Large intestine (tissue), 3 donors: Measurements from ENCODE around the gene CIB4. TPM values are rescaled to one million over a fixed set of nuclear protein-coding genes. Genes with fewer than 3 reads are reported as not detected.
A peak's percentile ranks its signal among the peaks of the same experiment; 100 is the strongest.

Experiments used
- DNase-seq, 2 donors: peaks; one replicate each; pipeline versions ENCODE4 v3.0.0 to v3.0.0-alpha.2; 2013
- H3K27ac ChIP-seq: one replicate; pipeline ENCODE4 v1.5.1; 2013; ENCODE audit warnings: low read length
- H3K27me3 ChIP-seq: 2 replicates; pipeline ENCODE4 v1.6.1; 2013; ENCODE audit warnings: low read length; ENCODE audit not compliant: control insufficient read depth, insufficient read depth
- H3K36me3 ChIP-seq: 2 replicates; pipeline ENCODE4 v1.6.1; 2013; ENCODE audit warnings: low read length; ENCODE audit not compliant: control insufficient read depth, insufficient read depth
- H3K4me1 ChIP-seq: one replicate; pipeline ENCODE4 v1.6.1; 2013; ENCODE audit warnings: low read length; ENCODE audit not compliant: control insufficient read depth, insufficient read depth
- H3K4me3 ChIP-seq: one replicate; pipeline ENCODE4 v1.5.1; 2013; ENCODE audit warnings: low read length
- H3K9me3 ChIP-seq: one replicate; pipeline ENCODE4 v1.6.1; 2013; ENCODE audit warnings: mild to moderate bottlenecking, low read depth, low read length, moderate library complexity; ENCODE audit not compliant: control insufficient read depth
- WGBS: methylation state at CpG from one replicate; pipeline ENCODE4 v1.1.5; 2013; ENCODE audit warnings: low lambda C conversion rate; ENCODE audit not compliant: insufficient coverage; 5-methylcytosine and 5-hydroxymethylcytosine counted together
- polyA plus RNA-seq: library from polyadenylated mRNA; unstranded; fragments of 120-200 nt; gene quantifications from one replicate; pipeline ENCODE4 v1.2.1, GENCODE V29; 2013

The CIB4 gene
- polyA plus RNA-seq, 1 donor = 0.21 TPM

DNA sequence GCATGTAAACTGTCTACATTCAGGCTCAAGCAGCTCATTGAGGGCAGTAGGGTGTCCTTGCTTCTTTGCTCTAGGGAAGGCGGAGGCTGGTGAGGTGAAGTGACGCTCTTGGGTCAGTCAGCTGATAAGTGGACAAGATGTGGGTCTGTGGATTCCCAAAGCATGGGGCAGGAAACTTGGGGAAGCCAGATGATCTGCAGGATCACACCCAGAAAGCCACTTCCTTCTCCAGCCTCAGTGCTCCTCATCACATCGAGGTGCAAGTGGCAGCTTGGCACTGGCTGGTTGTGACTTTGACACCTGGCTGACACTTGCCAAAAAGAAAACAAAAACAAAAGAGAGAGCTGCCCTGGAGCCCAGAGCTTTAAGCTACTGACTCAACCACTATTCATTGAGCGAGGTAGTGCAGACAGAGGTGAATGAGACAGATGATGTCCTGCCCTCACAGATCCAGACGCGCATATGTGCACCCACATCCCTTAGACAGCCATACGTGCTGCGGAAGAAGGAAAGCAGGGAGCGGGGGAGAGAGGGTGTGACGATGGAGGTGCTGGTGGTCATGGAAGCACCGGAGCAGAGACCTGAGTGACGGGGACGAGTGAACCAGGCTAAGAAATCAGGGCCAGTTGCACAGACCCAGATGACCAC, 3.1 kb upstream of the CIB4 start:
- Histone ChIP-seq H3K36me3 (no peaks in the 10 kb centered on the region), H3K27ac (no peak overlapping the region), H3K9me3 (no peaks in the 10 kb centered on the region), H3K4me3 (no peak overlapping the region), H3K4me1 (peaks cover 3% of the 10 kb centered on the region), H3K27me3 (peaks cover 7% of the 10 kb centered on the region)
- WGBS = no CpG with 5 or more reads among the region's 13 CpGs
- DNase-seq = no peak

DNA sequence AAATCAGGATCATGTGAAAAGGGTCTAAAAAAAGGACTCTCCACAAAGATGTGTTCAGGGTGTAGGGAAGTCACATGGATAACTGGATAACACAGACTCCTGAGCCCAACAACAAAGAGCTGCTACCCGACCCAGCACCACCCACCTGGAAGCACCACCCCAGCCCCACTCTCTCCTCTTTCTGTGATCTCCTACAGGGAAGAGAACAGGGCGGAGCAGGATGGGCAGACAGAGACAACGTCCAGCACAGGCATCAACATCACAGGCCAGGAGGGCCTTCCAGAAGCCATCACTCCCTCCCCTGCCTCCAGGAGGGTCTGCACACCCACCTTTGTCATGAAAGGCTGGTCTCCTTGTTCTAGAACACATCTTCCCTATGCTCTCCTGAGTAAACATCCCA, 1.3 kb upstream of the CIB4 start:
- no CpG with 5 or more reads among the region's 3 CpGs for WGBS
- no peak overlapping the region for H3K4me3 ChIP-seq
- peaks cover 3% of the 10 kb centered on the region for H3K4me1 ChIP-seq
- peaks cover 9% of the 10 kb centered on the region for H3K27me3 ChIP-seq
- no peak overlapping the region for H3K27ac ChIP-seq
- DNase-seq = no peak
- no peaks in the 10 kb centered on the region for H3K36me3 ChIP-seq
- no peaks in the 10 kb centered on the region for H3K9me3 ChIP-seq

DNA sequence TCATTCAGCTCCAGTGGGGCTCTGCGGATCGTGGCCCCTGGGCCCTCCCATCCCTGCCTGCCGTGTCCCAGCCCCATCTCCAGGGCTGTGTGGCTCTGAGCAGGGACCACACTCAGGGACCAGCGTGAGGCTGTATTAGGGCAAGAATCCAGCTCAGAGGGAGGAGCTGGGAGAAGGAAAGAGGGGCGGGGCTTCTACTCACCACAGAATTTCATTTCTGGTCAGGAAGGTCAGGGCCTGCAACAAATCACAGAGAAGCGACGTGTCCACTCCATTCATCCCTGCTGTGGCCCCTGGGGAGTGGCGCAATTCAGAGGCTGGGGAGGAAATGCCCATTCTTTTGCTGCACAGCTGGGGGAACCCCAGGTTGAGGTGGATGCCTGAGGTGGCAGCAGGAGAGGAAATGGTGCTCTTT, 828 bp downstream of the CIB4 start:
- no peaks in the 10 kb centered on the region for H3K36me3 ChIP-seq
- peaks cover 3% of the 10 kb centered on the region for H3K4me1 ChIP-seq
- no peaks in the 10 kb centered on the region for H3K9me3 ChIP-seq
- no CpG with 5 or more reads among the region's 8 CpGs for WGBS
- DNase-seq = peak in 1 of 2 donors; percentile 21
- no peak overlapping the region for H3K27ac ChIP-seq
- no peak overlapping the region for H3K4me3 ChIP-seq
- H3K27me3 ChIP-seq = peaks cover 3% of the 10 kb centered on the region

DNA sequence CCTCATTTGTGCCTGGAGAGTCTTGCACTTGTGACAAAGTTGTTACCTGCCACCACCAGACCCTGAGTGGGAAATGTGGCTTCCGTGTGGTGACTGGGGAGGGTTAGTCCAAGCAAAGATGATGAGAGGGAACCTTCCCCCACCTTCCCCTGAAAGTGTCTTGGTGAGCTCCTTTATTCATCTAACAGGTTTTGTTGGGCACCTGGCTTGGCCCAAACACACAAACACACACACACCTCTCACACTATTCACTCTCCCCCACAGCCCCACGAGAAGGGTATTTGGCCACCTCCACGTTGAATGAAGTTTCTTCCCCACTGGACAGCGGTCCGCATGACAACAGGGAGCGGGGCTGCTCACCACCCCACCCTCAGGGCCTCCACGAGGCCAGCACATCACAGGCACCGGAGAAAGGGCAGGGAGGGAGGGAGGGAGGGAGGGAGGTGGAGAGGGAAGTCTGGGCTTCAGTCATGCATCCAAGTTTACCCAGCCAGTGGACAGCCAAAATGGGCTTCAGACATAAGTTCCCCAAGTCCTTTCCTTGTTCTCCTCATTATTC, 1.4 kb downstream of the CIB4 start:
- DNase-seq = no peak
- Histone ChIP-seq H3K9me3 (no peaks in the 10 kb centered on the region), H3K27ac (no peak overlapping the region), H3K27me3 (peaks cover 2% of the 10 kb centered on the region), H3K36me3 (no peaks in the 10 kb centered on the region), H3K4me3 (no peak overlapping the region), H3K4me1 (peaks cover 3% of the 10 kb centered on the region)
- no CpG with 5 or more reads among the region's 8 CpGs for WGBS

DNA sequence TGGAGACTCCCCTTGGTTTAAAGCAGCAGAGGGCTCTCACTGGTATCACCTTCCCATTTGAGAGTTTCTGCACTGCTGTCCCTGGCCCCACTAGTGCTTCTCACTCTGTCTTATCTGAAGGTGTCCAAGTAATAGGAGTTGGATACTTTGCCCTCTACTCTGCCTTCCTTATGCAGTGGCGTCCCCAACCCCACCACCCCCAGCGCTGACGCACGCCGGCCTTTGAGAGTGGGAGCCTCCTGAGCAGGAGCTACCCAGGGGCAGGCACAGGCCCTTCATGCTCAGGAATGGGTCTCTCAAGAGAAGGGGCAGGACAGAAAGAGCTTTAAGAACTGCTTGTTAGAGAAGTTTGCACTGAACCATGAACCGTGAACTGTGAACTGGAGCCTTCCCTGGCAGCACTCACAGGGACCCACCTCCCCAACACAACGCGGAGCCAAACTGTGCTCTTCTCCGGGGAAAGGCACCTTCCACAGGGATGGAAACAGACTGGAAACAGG, 3.3 kb downstream of the CIB4 start:
- Histone ChIP-seq H3K4me3 (no peak overlapping the region), H3K4me1 (peaks cover 6% of the 10 kb centered on the region), H3K36me3 (no peaks in the 10 kb centered on the region), H3K27me3 (peaks cover 2% of the 10 kb centered on the region), H3K27ac (no peak overlapping the region), H3K9me3 (no peaks in the 10 kb centered on the region)
- no peak for DNase-seq
- WGBS = no CpG with 5 or more reads among the region's 9 CpGs

DNA sequence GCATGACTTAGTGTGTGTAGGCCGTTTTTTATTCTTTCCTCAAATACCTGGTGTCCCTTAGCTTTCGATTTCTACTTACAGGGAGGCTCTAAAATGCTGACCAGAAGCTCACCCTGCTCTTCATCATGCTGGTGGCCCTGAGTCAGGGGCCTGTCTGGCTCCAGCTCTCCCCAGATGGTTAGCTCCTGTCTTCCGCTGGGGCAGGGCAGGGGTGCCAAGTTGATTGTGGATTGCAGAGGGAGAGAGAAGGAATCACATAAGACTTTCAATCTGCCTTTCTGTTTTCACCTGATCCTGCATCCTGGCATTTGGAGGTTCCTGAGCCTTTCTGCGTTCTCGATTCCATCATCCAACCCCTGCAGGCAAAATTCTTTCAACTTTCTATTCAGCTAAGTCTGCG, 4.2 kb downstream of the CIB4 start:
- no peak overlapping the region for H3K27ac ChIP-seq
- peaks cover 2% of the 10 kb centered on the region for H3K27me3 ChIP-seq
- H3K36me3 ChIP-seq = no peaks in the 10 kb centered on the region
- no peaks in the 10 kb centered on the region for H3K9me3 ChIP-seq
- H3K4me1 ChIP-seq = peaks cover 6% of the 10 kb centered on the region
- no peak for DNase-seq
- 86% methylated on average over 3 of the region's 6 CpGs for WGBS
- no peak overlapping the region for H3K4me3 ChIP-seq

DNA sequence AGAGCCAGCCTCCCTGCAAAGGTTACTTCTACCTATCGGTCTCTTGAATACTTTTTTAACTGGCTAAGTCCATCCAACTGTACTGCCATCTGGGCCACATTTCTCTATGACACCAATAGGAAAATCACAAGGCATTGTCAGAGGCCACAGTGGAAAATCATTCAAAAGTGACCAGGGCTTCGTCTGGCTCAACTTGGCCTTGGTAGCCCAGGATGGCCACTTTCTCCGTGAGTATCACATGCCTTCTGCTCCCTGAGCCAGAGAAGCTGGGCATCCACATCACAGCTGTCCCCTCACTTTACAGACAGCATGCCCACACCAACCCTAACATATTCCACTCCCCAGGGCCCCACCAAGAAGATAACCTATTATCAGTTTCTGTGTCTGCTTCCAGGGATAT, 5.8 kb downstream of the CIB4 start:
- H3K27me3 ChIP-seq = peaks cover 2% of the 10 kb centered on the region
- no CpG with 5 or more reads among the region's 3 CpGs for WGBS
- no peak overlapping the region for H3K4me3 ChIP-seq
- H3K4me1 ChIP-seq = peaks cover 4% of the 10 kb centered on the region
- H3K27ac ChIP-seq = no peak overlapping the region
- H3K9me3 ChIP-seq = no peaks in the 10 kb centered on the region
- DNase-seq = no peak
- H3K36me3 ChIP-seq = no peaks in the 10 kb centered on the region

DNA sequence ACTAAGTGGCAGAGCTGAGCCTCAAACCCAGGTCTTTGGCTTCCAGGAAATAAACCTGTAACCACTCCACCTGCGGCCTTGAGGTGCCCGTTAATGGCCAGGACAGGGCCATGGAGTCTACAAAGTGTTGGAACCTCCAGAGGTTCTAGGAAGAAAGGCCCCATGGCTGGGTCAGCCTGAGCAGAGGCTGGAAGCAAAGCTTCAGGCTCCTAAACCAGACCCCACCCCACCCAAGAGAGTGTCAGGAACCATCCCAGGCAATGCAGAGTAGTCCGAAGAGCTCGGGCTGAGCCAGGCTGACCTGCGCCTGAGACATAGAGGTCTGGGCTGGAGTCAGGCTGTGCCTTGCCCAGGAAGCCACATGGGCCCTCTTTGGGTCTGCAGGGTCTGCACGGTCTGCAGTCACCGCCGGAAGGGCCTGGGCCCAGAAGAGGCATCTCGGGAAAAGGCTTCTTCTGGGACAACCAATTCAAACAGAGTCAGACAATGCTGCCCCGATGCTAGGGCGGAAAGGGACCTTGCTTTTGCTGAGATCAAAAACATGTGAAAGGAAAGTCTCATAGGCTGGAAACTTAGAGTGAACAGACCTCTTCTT, 6.4 kb downstream of the CIB4 start:
- H3K9me3 ChIP-seq = no peaks in the 10 kb centered on the region
- no peak overlapping the region for H3K27ac ChIP-seq
- peaks cover 3% of the 10 kb centered on the region for H3K4me1 ChIP-seq
- no peak overlapping the region for H3K4me3 ChIP-seq
- DNase-seq = no peak
- H3K27me3 ChIP-seq = peaks cover 2% of the 10 kb centered on the region
- no CpG with 5 or more reads among the region's 11 CpGs for WGBS
- H3K36me3 ChIP-seq = no peaks in the 10 kb centered on the region

DNA sequence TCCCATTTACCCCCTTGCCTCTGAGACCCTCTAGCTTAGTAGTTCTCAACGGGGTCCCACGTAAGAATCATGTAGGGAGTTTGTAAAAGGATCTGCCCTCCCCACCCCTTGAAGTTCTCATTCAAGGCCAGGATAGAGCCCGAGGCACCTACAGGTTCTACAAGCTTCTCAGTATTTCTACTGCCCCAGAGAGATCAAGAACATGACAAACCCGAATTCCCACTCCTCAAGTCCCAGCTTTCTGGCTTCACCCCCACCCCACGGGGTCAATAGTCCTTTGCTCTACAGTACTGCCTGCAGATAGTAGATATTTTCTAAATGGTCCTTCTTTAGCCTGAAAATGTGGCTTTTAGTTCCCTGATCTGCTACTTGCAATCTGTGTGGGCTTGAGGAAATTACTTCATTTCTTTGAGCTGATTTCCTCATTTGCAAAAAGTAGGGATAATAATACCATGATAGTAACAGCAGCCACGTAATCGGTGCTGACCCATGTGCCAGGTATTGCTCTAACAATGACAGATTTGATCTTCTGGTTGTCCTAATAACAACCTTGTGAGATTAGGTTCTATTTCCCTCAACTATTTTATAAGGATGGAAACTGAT, 7.1 kb downstream of the CIB4 start:
- Histone ChIP-seq H3K36me3 (no peaks in the 10 kb centered on the region), H3K9me3 (no peaks in the 10 kb centered on the region), H3K4me3 (no peak overlapping the region), H3K27ac (no peak overlapping the region), H3K27me3 (peaks cover 2% of the 10 kb centered on the region), H3K4me1 (peaks cover 3% of the 10 kb centered on the region)
- no peak for DNase-seq
- no CpG with 5 or more reads among the region's 7 CpGs for WGBS

DNA sequence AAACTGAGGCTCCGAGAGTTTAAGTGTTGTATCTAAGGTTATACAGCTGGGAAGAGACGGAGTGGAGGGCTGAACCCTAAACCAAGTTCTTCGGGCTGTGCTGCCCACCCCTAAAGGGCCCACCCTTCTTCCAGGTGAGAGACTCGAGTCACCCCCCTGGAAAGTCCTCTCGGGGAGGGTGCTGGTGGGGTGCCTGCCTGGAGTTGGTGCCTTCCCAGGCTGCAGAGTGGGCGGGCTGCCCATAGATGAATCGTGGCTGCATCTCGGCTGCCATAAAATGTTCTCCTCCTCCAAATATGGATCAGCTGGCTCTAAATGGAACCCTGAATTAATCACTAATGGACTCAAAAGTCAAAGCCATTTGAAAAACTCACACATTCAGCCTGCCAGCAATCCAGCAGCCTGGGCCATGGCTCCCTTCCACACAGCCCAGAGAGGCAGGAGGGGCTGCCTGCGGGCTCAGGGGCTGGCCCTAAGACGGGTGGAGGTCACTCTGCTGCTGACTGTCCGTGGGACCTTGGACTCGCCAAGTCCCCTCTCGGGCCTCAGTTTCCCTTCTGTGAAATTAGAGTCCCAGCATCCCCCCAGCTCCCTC, 7.7 kb downstream of the CIB4 start:
- H3K4me3 ChIP-seq = no peak overlapping the region
- H3K27me3 ChIP-seq = peaks cover 2% of the 10 kb centered on the region
- no peaks in the 10 kb centered on the region for H3K9me3 ChIP-seq
- no peaks in the 10 kb centered on the region for H3K36me3 ChIP-seq
- WGBS = no CpG with 5 or more reads among the region's 13 CpGs
- no peak overlapping the region for H3K27ac ChIP-seq
- no peak for DNase-seq
- H3K4me1 ChIP-seq = peaks cover 3% of the 10 kb centered on the region
